Activated CD4-positive, alpha-beta T cell treated with anti-CD3 and anti-CD28 coated beads, Interleukin-2, amount 50 U/mL, for 16 hours (primary cell): ENCODE results near the gene MPRIP.

ENCODE experiments used
- DNase-seq: peaks from one replicate; pipeline ENCODE4 v3.0.0-alpha.2; 2020

The MPRIP gene

DNA sequence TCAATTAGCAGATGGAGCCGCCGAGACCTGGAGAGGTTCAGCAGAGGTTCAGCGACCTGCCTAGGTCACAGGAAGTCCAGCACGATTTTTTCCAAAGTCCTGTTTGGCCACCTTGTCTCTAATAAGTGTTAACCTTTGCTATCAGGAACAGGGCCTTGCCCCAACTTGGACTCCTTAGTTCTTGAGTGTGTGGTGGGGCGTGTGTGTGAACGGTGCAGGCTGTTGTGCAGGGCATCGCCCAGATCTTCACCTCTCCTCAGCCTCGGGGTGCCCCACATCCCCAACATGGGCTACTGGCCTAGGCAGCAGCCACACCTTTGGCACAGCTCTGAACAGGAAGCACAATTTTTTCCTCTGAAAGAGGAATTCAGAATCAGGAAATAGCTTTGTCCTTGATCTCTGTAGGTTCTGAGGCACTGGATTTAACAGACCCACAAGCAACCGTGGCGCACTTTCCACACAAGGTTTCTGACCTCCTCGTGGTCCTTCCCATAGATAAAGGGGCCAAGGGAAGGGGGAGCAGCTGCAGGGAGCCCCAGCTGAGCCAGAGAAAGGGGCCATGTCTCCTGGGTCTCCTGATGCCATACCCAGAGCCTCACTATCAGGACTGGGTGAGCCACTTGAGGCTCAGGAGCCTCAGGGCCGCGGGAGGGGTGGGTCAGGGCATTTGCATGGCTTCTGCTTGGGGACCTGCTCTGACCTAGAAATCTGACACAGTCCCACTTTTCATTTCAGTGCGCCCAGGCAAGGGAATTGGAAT is 10.4 kb downstream of the MPRIP start:
- DNase-seq, result no peak

DNA sequence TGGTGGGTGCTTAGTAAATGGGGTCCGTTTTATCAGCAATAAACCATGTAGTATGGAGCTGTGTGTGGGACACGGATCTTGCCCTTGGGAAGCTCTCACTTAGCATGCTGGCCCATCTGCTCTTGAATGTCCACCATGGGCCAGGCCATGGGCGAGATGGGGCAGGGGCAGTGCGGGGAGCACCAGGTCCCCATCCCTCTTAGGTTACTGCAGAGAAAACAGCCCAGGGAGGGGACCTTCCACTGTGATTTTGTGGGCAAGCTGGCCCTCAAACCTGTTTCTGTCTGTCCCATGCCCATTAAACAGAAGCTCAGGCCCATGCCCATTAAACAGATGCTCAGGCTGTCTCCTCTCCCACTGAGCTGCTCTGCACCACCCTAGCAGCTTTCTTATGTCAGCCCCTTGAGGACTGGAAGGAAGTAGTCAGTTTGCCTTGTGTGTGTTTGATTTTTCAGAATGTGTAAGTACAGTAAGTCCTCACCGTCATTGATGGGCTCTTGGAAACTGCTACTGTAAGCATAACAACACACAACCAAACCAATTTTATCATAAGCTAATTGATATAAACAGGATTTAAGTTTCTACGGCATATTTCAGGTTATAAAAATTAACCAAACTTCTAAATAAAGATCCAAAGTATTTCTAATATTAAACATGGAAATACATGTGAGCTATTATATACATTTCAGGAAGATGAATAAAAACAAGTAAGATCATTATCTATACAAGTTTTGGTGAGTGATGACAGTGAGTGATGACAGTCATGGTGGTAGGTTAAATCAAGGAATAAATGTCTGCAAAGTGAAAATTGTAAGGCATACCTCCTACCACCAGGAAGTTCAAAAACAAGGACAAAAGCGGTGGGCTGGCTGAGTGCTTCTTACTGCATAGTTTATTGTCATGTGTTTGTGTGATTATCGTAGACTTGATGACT is 11.5 kb downstream of the MPRIP start:
- peak; percentile 18 for DNase-seq

DNA sequence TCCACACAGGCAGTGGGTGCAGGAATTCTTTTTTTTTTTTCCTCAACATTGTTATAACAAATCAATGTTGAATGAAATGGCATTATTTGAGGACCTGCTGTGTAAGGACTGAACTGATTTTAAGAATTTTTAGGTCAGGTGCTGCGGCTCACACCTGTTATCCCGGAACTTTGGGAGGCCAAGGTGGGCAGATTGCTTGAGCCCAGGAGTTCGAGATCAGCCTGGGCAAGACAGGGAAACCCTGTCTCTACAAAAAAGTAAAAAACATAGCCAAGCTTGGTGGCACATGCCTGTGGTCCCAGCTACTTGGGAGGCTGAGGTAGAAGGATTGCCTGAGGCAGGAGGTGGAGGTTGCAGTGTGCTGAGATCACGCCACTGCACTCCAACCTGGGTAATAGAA is 12.4 kb downstream of the MPRIP start:
- no peak for DNase-seq

DNA sequence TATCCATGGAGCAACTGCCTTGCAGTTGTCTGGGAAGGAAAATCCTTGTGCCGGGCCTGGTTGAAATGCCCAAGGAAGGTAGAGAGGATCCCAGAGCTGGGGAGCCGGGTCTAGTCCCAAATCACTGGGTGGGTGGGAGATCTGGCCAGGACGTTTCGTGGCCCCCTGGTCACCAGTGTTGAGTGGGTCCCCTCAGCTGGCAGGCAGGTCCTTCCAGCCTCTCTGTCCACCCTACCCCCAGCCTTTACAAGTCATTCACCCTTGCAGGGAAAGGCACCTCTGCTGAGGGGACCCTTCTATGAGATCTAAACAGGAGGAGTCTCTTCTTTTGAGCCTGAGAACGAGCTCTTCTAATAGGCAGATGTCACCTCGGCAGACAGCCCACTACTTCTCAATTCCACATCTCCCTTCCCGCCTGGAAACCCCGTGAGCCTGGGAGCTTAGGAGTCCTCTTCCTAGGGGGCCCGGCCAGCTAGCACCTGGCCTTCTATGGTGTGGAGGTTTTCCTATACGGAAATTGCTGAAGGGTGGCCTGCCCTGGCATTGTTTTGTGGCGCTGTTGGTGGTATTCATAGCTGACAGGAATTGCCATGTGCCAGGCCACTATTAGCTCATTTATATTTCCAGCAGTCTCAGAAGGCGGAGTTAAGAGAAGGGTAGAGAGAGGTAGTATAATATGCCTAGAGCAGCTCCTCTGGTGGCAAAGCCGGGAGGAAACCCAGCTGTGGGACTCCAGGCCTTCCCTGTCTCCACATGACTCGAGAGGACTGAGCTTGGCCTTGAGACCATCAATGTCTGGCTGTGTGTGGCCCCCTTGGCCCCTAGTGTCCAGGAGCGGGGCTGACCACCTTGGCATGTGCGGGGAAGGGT is 13.3 kb downstream of the MPRIP start:
- no peak for DNase-seq

DNA sequence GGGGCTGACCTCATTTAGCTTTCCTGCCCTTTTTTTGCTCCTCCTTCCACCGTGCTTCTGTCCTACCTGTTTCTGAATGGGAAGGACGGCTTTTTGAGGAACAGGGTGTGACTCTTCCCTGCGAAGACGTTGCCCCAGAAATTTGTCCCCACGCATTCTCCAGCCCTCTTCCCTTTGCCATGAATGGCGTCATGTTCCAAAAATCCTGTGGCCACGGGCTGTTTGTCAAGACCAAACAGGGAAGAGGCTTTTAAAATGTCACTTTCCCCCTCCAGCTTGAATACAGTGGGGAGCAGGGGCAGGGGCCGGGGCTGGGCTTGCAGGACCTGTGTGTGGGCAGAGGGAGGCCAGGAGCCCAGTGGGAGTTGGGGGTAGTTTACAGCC is 13.9 kb downstream of the MPRIP start:
- no peak for DNase-seq

DNA sequence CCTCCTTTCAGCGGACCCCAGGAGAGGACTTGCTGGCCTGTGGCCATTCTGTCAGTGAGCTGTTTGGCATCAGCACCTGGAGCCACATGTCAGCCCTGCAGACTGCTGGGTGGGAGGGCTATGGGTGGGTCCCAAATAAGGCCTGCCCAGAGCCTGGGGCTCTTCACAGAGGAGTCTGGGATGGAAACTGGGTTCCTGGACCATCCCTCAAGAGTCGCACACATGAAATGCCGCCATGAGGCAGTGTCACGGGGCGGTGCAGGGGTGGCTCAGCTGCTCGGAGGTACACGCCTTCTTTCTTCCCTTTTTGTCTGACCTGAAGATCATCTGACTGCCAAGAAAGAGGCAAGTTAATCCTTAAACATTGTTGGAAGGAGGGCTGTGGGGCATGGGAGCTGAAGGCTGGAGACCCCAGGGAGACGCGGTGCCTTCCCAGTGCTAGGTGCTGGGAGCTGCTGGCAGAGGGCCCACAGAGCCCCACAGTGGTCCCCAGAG is 14.8 kb downstream of the MPRIP start:
- DNase-seq, result no peak

DNA sequence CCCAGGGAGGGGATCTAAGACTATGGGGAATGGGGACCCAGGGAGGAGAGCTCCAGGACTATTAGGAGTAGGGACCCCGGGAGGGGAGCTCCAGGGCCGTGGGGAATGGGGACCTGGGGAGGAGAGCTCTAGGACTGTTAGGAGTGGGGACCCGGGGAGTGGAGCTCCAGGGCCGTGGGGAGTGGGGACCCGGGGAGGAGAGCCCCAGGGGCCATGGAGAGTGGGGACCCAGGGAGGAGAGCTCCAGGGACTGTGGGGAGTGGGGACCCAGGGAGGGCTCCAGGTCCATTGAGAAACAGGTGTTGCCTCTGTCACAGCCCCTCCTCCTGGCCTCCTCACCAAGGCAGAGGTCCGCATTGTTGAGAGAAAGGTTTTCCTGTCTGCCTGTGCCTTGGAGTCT is 16.0 kb downstream of the MPRIP start:
- no peak for DNase-seq

DNA sequence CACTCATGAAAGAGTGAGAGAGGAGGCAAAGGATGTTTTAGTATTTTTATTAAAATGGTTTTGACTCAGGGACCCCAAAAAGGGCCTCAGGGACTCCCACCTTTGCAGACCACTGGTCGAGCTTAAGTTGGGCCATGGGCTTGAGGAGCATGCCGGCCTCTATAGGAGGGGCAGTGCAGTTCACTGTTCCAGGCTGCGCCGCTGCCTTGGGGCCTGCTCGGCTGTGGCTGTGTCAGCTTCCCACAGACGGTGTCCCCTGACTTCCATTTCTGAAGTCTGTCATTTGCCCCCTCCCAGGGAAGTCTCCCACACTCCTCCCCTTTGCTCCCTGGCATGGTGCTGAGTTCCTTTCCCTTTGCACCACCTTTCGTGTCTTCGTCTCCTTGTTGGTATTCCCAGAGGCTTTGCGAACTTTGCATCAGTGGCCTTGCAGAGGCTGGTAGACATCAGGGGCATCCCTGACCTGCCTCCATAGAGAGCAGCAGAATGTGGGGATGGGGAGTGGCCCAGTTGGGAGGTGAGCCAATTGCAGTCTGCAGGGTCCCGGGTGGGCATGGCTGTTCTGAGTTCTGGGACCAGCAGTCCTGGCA is 17.1 kb downstream of the MPRIP start:
- DNase-seq, result no peak

DNA sequence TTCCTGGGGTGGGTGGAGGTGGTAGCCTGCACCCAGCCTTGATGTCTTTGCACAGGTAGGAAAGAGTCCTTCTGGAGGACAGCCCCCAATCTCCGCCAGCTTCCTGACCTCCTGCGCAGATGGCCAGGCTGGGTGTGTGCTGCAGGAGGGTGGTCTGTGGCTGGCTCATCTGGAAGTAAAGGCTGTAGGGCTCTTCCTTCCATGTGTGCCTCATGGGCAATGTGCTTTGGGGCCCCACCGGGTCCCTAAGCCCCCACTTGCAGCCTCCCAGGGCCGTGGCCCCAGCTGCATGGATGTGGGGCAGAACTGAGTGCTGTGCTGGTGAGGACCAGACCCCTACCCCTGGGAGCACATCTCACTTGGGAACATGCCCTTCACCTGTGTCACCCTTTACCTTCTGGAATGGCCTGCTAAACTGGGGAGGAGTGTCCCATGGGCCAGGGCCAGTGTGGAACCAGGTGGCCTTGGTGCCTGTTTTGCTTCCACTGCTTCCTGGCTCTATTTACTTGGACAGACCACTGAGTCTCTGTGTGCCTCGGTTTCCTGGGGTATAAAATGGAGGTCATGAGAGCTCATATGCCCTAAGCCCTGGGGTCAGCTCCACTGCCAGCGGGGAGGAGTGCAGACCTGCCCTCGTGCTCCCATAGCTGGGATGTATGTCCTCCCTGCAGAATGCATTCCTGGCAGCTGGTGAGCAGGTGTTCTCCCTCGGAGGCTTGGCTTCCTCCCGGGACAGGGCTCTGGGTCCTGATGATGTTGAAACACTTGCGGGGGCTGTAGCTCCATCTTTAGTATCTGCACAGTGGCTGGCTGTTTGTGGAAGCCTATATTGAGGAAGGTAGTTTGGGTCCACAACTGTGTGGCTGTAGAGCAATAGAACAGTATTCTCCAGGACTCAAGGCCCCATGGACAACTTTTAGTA is 18.0 kb downstream of the MPRIP start:
- no peak for DNase-seq

DNA sequence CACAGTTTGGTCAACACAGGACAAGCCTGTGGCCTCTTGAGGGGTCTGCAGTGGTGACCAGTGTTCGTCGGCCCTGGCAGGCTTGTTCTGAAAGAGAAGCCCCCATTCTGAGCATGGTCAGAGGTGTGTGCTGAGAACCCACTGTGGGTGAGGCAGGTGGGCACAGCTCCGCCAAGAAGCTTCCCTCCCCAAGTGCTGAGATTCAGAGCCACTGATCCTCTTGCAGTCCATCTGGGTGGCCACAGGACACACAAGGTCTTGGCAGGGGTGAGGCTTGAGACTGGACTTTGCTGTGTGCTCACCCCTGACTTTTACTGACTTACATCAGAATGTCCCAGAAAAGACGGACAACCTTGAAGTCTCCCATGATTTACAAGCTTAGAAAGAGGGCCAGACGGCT is 18.7 kb downstream of the MPRIP start:
- no peak for DNase-seq

DNA sequence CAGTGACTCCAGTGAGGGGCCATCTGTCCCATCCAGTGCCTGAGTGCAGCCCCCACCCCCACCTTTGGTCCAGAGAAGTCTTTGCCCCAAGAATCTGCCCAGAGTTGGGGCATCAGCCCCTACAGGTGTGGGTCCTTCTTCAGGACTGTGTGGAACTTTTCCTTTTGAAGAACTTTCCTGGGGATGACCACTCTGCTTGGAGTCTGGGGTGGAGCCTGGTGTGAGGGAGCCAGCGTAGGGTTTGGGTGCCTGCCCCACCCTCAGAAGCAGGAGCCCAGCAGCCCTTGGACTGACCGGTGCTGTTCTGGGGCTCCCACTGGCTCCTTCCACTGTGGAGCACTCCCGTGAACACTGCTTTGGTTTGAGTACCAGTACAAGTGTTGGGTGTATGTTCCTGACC is 19.3 kb downstream of the MPRIP start:
- no peak for DNase-seq

DNA sequence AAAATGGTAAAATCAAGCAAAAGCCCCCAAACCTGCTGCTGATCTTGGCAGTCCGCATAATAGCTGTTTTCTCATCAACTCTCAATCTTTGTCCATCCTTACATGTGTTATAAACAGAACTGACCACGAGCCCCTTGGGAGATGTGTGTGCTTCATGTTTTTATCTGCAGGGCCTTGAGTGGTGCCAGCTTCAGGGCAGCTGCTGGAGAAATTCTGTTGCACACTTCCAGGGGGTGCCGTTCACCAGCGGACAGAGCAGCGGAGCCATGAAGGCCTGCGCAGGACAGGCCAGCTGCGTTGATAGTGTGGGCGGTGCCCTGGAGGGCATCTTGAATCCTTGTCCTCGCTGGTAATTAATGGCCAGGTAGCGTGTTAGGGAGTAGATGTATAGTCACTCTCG is 20.1 kb downstream of the MPRIP start:
- no peak for DNase-seq

DNA sequence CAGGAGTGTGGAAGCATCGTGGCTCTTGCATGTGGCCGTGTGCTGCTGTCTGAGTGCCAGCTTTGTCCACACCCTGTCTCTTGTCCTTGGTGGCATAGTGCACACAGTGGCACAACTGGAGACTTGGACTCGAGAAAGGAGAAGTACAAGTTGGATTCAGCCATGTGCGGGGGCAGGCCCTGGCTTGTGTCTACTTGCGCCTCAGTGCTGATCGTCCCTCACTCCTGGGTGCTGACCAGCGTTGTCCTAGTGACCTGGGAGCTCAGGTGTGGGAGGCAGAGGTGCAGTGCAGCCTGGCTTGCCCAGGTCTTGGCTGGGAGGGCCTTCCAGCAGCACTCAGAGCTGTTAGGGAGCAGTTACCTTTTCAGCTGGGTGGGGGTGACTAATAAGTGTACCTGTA is 20.6 kb downstream of the MPRIP start:
- no peak for DNase-seq

DNA sequence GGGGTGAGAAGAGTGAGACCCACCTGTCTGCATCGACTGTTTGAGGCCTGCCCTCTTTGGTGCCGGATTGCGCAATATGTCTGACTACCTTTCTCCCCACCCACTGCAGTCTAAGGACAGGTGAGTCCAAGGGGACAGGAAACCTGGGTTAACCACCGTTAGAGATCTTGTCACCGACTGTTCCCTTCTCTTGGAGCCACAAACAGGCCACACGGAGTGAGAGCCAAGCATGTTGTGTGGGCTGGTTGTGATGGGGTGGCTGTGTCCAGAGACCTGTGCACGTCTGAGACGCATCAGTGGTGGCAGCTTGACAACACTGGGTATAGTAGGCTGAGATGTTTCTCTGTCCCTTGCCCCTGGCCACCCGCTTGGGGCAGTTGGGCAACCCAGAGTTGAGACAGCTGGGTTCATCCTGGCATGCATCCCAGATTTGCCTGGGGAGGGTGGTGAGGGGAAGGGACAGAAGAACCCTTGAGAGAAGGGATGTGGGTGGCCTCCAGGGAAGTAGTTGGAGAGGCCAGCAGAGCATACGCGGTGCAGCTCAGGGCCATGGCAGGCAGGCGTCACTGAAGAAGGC is 21.4 kb downstream of the MPRIP start:
- no peak for DNase-seq

DNA sequence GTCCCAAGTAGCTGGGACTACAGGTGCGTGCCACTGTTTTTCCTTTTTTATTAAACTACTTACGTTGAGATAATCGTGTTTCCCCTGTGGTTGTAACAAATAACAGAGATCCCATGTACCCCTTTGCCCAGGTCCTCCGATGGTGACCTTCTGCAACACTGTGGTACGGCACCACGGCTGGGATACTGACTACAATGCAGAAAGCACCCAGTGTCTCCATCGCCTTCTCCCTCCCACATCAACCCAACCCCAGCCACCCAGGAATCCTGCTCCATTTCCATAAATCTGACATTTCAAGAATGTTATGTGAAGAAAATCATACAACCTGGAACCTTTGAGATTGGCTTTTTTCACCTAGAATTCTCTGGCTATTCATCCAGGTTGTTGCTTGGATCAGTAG is 22.1 kb downstream of the MPRIP start:
- no peak for DNase-seq

DNA sequence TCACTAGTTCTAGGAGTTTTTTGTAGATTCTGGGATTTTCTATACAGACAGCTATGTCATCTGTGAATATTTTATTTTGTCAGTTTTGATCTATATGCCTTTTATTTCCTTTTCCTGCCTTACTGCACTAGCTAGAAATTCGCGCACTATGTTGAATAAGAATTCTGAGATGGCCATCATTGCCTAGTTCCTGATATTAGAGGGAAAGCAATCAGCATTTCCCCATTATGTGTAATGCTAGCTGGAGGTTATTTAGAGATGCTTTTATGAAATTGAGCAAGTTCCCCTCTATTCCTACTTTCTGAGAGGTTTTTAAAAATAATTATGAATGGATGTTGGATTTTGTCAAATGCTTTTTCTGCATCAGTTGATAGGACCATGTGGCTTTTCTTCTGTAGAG is 23.8 kb downstream of the MPRIP start:
- no peak for DNase-seq

DNA sequence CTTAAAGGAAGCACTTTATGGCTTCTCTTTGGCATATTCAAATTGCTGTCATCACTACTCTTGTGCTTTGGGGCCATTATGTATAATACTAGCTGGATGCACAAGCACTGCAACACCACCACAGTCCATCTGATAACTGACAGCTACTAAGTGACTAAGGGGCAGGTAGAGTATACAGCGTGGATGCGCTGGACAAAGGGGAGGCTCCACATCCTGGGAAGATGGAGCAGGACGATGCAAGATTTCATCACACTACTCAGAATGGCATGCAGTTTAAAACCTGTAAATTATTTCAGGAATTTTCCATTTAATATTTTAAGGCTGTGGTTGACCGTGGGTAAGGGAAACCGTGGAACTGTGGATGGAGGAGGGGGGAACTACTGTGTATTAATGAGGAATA is 25.0 kb downstream of the MPRIP start:
- no peak for DNase-seq

DNA sequence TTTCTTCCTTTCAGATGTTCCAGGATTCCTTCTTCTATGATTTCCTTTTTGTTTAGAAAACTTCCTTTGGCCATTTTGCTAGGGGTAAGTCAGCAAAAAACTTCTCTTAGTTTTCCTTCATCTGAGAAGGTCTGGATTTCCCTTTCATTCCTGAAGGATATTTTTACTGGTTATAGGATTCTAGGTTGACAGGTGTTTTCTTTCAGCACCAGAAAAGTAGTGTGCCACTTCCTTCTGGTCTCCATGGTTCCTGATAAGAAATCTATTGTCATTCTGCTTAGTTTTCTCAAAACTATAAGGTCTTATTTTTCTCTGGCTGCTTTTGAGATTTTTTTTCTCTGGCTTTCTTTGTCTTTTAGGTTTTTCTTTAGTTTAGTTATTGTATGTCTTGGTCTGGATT is 27.6 kb downstream of the MPRIP start:
- no peak for DNase-seq

DNA sequence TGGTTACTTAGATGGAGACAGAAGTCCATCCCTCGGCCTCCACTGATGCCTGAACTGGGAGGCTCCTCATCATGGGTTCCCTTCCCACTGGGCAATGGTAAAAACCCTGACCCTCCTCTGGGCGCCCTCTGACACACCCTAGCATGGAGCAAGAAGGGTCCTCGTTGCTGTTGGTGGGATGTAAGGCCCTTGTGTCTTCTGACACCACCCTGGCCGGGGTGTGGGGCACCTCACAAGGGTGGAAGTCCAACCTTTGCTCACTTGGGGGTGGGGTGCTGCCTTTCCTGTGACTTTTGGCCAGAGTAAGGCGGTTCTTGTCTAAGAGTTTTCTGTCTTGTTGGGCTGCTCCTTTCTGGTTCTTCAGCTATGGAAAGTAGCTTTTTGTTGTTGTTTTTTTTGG is 28.7 kb downstream of the MPRIP start:
- no peak for DNase-seq

DNA sequence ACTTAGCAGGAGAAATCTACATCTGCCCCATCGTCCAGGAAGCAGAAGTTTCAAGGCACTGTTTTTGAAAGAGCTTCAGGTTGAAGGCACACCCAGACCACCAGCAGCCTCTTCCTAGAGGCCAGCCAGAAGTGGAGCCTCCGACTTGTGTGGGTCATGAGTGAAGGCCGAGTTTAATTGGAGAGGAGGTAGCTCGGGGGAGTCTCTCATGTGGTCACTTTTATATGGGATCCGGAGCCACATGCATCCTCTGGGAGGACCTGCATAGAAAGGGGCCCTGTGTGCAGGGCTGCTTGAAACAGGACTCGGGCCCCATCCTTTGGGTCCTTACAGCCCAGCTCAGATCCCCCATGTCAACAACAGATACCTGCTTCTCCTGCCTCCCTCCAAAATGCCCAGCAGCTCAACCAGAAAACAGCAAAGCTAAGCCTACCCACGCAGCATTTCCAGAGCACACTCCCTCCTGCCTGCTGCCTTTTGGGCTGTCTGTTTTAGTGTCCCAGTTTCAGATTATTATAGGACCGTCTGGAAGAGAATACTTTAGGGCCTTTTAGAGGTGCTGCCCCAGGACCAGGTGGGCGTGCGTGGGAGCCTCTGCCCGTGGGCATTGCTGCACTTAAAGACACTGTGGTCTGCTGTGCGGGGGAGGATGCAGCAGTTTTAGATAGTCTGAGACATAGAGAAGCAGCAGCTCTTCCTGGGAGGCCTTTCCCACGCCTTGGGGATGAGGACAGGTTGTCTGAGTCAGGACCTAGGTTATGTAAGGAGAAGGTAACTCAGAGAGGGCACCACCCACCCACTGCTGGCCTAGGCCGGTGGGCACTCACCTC is 29.5 kb downstream of the MPRIP start:
- no peak for DNase-seq
